ENCODE results near the gene RPRD1A.
"Not testable (repeated sequence)": the region's sequence is repeated elsewhere in the genome, so short reads cannot be mapped to it uniquely, and the experiment has no call there.

RPRD1A gene

GRCh38 chr18:35969676-35970075 lies 97.7 kb downstream of the RPRD1A start:
- DNase-seq (ENCODE audit: low read depth): no peak

- DNase-seq (ENCODE audit: low read depth): no peak
Measured at GRCh38 chr18:35968278-35968880, 99.0 kb downstream of the RPRD1A start.

- DNase-seq (ENCODE audit: low read depth): not testable (repeated sequence)
Measured at GRCh38 chr18:35967866-35968265, 99.5 kb downstream of the RPRD1A start.

- no peak for DNase-seq (ENCODE audit: low read depth)
Measured at GRCh38 chr18:35964319-35964718, 103.0 kb downstream of the RPRD1A start.

- no peak for DNase-seq (ENCODE audit: low read depth)
Measured at GRCh38 chr18:35962320-35962719, 105.0 kb downstream of the RPRD1A start.

- DNase-seq (ENCODE audit: low read depth): no peak
Measured at GRCh38 chr18:35956226-35956625, 111.1 kb downstream of the RPRD1A start.

GRCh38 chr18:35953688-35954087 lies 113.7 kb downstream of the RPRD1A start:
- no peak for DNase-seq (ENCODE audit: low read depth)

GRCh38 chr18:35950628-35950982 lies 116.8 kb downstream of the RPRD1A start:
- DNase-seq (ENCODE audit: low read depth): no peak

GRCh38 chr18:35949903-35950627 lies 117.3 kb downstream of the RPRD1A start:
- DNase-seq (ENCODE audit: low read depth): no peak

GRCh38 chr18:35949090-35949489 lies 118.3 kb downstream of the RPRD1A start:
- no peak for DNase-seq (ENCODE audit: low read depth)

- DNase-seq (ENCODE audit: low read depth): no peak
Measured at GRCh38 chr18:35948080-35948479, 119.3 kb downstream of the RPRD1A start.

- no peak for DNase-seq (ENCODE audit: low read depth)
Measured at GRCh38 chr18:35942661-35943060, 124.7 kb downstream of the RPRD1A start.

GRCh38 chr18:35942133-35942532 lies 125.2 kb downstream of the RPRD1A start:
- DNase-seq (ENCODE audit: low read depth): no peak

- DNase-seq (ENCODE audit: low read depth): no peak
Measured at GRCh38 chr18:35941299-35941698, 126.1 kb downstream of the RPRD1A start.
